Measurements from ENCODE around the gene URB1. TPM values are rescaled to one million over a fixed set of nuclear protein-coding genes. Genes with fewer than 3 reads are reported as not detected.
"Not testable (repeated sequence)": the region's sequence is repeated elsewhere in the genome, so short reads cannot be mapped to it uniquely, and the experiment has no call there.

The URB1 gene
- total and polyA plus RNA-seq, 7 experiments from 2014 or later: 1.8 to 20.6 (median 15.3) TPM

DNA sequence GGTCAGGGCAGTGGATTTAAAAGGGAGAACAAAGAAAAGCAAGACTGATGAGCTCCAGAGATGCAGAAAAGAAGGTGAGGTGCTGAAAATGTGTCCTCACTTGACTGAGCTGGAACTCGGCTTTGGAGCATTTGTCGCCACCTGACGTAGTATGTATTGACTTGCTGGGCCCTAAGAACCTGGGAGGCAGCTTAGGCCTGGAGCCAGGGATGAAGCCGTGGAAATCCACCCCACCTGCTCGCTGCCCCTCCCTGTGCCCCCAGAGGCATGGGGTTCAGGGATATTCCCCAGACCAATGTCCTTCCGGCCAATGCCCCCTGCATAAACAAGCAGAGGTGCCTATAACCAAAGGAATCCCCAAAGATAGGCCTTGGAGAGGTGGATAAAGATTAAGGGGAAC, 79.8 kb downstream of the URB1 start:
- intact Hi-C loops (cut with micrococcal nuclease): no loop called here
- H3K9me3 Mint-ChIP-seq: no peaks in the 10 kb centered on the region
- DNase-seq (no peak), ATAC-seq (no peak)
- H3K4me3 Mint-ChIP-seq: no peak overlapping the region
- Histone ChIP-seq H3K9me3 (ENCODE audit: control insufficient read depth in 2 of 3, low read length in 3 of 3) (no peaks in the 10 kb centered on the region), H3K36me3 (ENCODE audit: control insufficient read depth in 2 of 3, insufficient read depth in 3 of 3, low read length in 3 of 3) (peaks cover 0 to 66% (median 13%) of the 10 kb centered on the region in 3 experiments), H3K4me1 (ENCODE audit: control insufficient read depth in 2 of 2, insufficient read depth in 2 of 2, low read length in 2 of 2) (no peaks in the 10 kb centered on the region), H3K27me3 (ENCODE audit: control insufficient read depth in 2 of 2, insufficient read depth in 2 of 2, low read length in 2 of 2) (no peaks in the 10 kb centered on the region), H3K4me3 (ENCODE audit: low read length) (no peak overlapping the region), H3K27ac (ENCODE audit: low read depth, low read length) (no peak overlapping the region)
- no peak overlapping the region for H3K27ac Mint-ChIP-seq
- ChIA-PET CTCF (no interaction called here), POLR2A (interaction anchor here (0.6 kb wide), 1 partner anchor 1285 kb away, joined by 4 read pairs; no protein-coding TSS in a partner anchor)
- peaks cover 0 to 2% (median 0%) of the 10 kb centered on the region in 7 donors for H3K4me1 Mint-ChIP-seq
- no peaks in the 10 kb centered on the region for H3K27me3 Mint-ChIP-seq
- H3K36me3 Mint-ChIP-seq: peaks cover 0 to 38% (median 0%) of the 10 kb centered on the region in 5 donors

DNA sequence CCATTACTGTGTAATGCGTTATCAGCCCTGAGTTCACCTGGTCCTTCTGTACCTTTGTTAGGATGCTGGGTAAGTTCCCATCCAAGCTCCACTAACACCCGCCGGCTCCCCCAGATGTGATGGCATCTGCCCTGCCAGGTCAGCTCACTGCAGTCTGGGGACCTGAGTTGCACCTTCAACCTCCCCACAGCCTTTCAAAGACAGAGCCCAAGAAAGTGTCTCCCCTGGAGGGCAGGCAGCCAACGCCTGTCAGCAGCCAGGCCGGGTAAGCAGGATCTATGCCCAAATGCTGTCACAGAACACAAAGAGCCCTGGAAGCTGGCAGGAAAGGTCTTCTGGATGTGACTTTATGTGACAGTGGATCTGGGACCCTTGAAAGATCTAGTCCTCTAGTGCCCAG, 80.5 kb downstream of the URB1 start:
- H3K36me3 ChIP-seq (ENCODE audit: control insufficient read depth in 2 of 3, insufficient read depth in 3 of 3, low read length in 3 of 3): peaks cover 0 to 59% (median 13%) of the 10 kb centered on the region in 3 experiments
- intact Hi-C loops (cut with micrococcal nuclease): no loop called here
- H3K9me3 ChIP-seq (ENCODE audit: control insufficient read depth in 2 of 3, low read length in 3 of 3): no peaks in the 10 kb centered on the region
- H3K4me1 Mint-ChIP-seq: peaks cover 0 to 2% (median 0%) of the 10 kb centered on the region in 7 donors
- H3K4me1 ChIP-seq (ENCODE audit: control insufficient read depth in 2 of 2, insufficient read depth in 2 of 2, low read length in 2 of 2): no peaks in the 10 kb centered on the region
- H3K27ac Mint-ChIP-seq: peak overlapping the region in 1 of 9 donors; percentile 36
- H3K36me3 Mint-ChIP-seq: peaks cover 0 to 33% (median 0%) of the 10 kb centered on the region in 5 donors
- no peaks in the 10 kb centered on the region for H3K27me3 ChIP-seq (ENCODE audit: control insufficient read depth in 2 of 2, insufficient read depth in 2 of 2, low read length in 2 of 2)
- ChIA-PET POLR2A (no interaction called here), CTCF (no interaction called here)
- H3K4me3 Mint-ChIP-seq: no peak overlapping the region
- H3K27me3 Mint-ChIP-seq: no peaks in the 10 kb centered on the region
- H3K9me3 Mint-ChIP-seq: no peaks in the 10 kb centered on the region
- no peak for ATAC-seq
- H3K27ac ChIP-seq (ENCODE audit: low read depth, low read length): no peak overlapping the region
- DNase-seq: no peak
- no peak overlapping the region for H3K4me3 ChIP-seq (ENCODE audit: low read length)

DNA sequence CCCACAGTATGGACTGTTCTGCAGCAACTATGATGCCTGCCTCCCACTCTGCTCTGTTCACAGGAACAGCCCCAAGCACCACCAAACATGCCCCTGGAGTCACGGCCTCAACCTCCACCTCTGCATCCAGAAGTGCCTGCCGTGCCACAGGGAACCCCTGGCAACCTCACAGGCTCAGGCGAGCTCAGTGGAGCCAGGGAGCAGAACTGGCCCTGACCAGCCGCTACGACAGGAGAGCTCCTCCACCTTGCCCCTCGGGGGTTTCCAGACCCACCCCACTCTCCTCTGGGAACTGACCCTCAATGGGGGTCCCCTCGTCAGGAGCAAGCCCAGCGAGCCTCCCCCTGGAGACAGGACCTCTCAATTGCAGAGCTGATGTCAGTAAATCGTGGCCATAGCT, 81.2 kb downstream of the URB1 start:
- ChIA-PET CTCF (no interaction called here), POLR2A (no interaction called here)
- Mint-ChIP-seq H3K36me3 (peaks cover 0 to 34% (median 4%) of the 10 kb centered on the region in 5 donors), H3K4me3 (no peak overlapping the region), H3K27me3 (no peaks in the 10 kb centered on the region), H3K27ac (peak overlapping the region in 1 of 9 donors; percentile 19), H3K9me3 (no peaks in the 10 kb centered on the region), H3K4me1 (peaks cover 0 to 2% (median 0%) of the 10 kb centered on the region in 7 donors)
- Histone ChIP-seq H3K27ac (ENCODE audit: low read depth, low read length) (no peak overlapping the region), H3K4me1 (ENCODE audit: control insufficient read depth in 2 of 2, insufficient read depth in 2 of 2, low read length in 2 of 2) (no peaks in the 10 kb centered on the region), H3K27me3 (ENCODE audit: control insufficient read depth in 2 of 2, insufficient read depth in 2 of 2, low read length in 2 of 2) (no peaks in the 10 kb centered on the region), H3K9me3 (ENCODE audit: control insufficient read depth in 2 of 3, low read length in 3 of 3) (no peaks in the 10 kb centered on the region), H3K36me3 (ENCODE audit: control insufficient read depth in 2 of 3, insufficient read depth in 3 of 3, low read length in 3 of 3) (peaks cover 0 to 52% (median 11%) of the 10 kb centered on the region in 3 experiments), H3K4me3 (ENCODE audit: low read length) (no peak overlapping the region)
- no peak for DNase-seq
- ATAC-seq: no peak
- intact Hi-C loops (cut with micrococcal nuclease): no loop called here

DNA sequence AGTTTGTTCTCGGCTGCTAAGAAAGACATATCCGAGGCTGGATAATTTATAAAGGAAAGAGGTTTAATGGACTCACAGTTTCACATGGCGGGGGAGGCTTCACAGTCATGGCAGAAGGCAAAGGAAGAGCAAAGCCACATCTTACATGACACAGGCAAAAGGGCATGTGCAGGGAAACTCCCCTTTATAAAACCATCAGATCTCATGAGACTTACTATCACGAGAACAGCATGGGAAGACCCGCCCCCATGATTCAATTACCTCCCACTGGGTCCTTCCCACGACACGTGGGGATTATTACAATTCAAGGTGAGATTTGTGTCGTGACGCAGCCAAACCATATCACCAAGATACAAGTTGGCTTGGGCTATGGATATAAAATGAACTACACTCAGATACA, 81.8 kb downstream of the URB1 start:
- DNase-seq; POLR2A ChIA-PET; H3K27me3 ChIP-seq (ENCODE audit: control insufficient read depth in 2 of 2, insufficient read depth in 2 of 2, low read length in 2 of 2); ATAC-seq; H3K4me3 Mint-ChIP-seq; H3K4me3 ChIP-seq (ENCODE audit: low read length); H3K27ac ChIP-seq (ENCODE audit: low read depth, low read length); H3K9me3 ChIP-seq (ENCODE audit: control insufficient read depth in 2 of 3, low read length in 3 of 3); H3K9me3 Mint-ChIP-seq; H3K4me1 Mint-ChIP-seq; intact Hi-C loops (cut with micrococcal nuclease); H3K4me1 ChIP-seq (ENCODE audit: control insufficient read depth in 2 of 2, insufficient read depth in 2 of 2, low read length in 2 of 2); H3K27me3 Mint-ChIP-seq; CTCF ChIA-PET: not testable (repeated sequence)
- H3K36me3 ChIP-seq (ENCODE audit: control insufficient read depth in 2 of 3, insufficient read depth in 3 of 3, low read length in 3 of 3): peaks cover 0 to 46% (median 5%) of the 10 kb centered on the region in 3 experiments
- Mint-ChIP-seq H3K27ac (peak overlapping the region in 1 of 9 donors; percentile 72), H3K36me3 (peaks cover 0 to 34% (median 6%) of the 10 kb centered on the region in 5 donors)

DNA sequence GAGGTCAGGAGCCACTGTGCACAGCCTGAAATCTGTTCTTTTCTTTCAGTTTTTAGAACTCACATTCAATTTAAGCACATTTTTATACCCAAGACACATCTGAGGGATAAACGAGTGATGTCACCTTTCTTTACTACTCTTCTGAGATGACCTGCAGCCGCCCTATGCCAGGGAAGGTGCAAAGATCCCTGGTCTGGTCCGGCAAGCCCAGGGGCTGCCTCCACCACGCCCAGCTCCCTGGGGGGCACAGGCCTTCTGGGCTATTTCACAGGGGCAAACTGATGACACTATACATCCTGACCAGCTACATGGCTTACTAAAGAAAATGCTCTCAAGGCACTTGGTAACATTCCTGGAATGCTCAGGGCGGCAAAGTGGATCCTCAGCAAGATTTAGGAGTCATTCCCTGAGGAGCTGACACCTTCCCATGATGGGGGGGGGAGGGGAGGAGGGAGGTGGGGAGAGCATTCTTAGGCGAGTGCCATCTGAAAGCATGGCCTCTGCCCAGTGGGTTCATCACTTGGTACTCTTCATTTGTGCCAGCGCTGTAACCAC, 82.8 kb downstream of the URB1 start:
- Histone ChIP-seq H3K27me3 (ENCODE audit: control insufficient read depth in 2 of 2, insufficient read depth in 2 of 2, low read length in 2 of 2) (no peaks in the 10 kb centered on the region), H3K9me3 (ENCODE audit: control insufficient read depth in 2 of 3, low read length in 3 of 3) (no peaks in the 10 kb centered on the region), H3K27ac (ENCODE audit: low read depth, low read length) (no peak overlapping the region), H3K36me3 (ENCODE audit: control insufficient read depth in 2 of 3, insufficient read depth in 3 of 3, low read length in 3 of 3) (peaks cover 0 to 38% (median 3%) of the 10 kb centered on the region in 3 experiments), H3K4me1 (ENCODE audit: control insufficient read depth in 2 of 2, insufficient read depth in 2 of 2, low read length in 2 of 2) (no peaks in the 10 kb centered on the region), H3K4me3 (ENCODE audit: low read length) (no peak overlapping the region)
- Mint-ChIP-seq H3K36me3 (peaks cover 0 to 37% (median 6%) of the 10 kb centered on the region in 5 donors), H3K27ac (peak overlapping the region in 1 of 9 donors; percentile 36), H3K9me3 (no peaks in the 10 kb centered on the region), H3K27me3 (no peaks in the 10 kb centered on the region), H3K4me1 (peaks cover 0 to 4% (median 0%) of the 10 kb centered on the region in 7 donors), H3K4me3 (no peak overlapping the region)
- CTCF ChIA-PET: no interaction called here
- POLR2A ChIA-PET: no interaction called here
- DNase-seq (no peak), ATAC-seq (no peak)
- intact Hi-C loops (cut with micrococcal nuclease): no loop called here

DNA sequence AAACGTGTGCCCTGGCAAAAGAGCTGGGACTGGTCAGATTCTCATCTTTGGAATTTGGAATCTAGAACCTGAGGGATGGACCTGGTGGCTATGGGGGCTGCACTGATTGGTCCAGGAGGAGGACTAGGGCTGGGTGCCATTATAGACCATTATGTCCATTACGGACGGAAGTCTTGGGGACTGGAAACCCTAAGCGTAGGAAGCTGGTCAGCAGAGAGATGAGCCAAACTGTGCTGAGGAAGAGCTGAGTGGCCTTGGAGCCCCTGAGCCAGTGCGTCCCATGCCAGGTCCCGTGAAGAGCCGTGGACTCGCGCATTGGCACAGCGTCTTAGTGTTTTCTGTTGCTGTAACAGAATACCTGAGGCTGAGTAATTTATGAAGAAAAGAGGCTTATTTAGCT, 84.1 kb downstream of the URB1 start:
- Mint-ChIP-seq H3K4me3 (no peak overlapping the region), H3K27me3 (no peaks in the 10 kb centered on the region), H3K4me1 (peaks cover 0 to 4% (median 0%) of the 10 kb centered on the region in 7 donors), H3K9me3 (no peaks in the 10 kb centered on the region), H3K36me3 (peaks cover 0 to 38% (median 4%) of the 10 kb centered on the region in 5 donors), H3K27ac (peak overlapping the region in 2 of 9 donors; percentile 18 to 56)
- H3K27me3 ChIP-seq (ENCODE audit: control insufficient read depth in 2 of 2, insufficient read depth in 2 of 2, low read length in 2 of 2): no peaks in the 10 kb centered on the region
- ChIA-PET CTCF (interaction anchor here (0.6 kb wide), 1 partner anchor 22 kb away, joined by 3 read pairs; no protein-coding TSS in a partner anchor), POLR2A (no interaction called here)
- intact Hi-C loops (cut with micrococcal nuclease): no loop called here
- no peak for DNase-seq
- no peaks in the 10 kb centered on the region for H3K4me1 ChIP-seq (ENCODE audit: control insufficient read depth in 2 of 2, insufficient read depth in 2 of 2, low read length in 2 of 2)
- no peaks in the 10 kb centered on the region for H3K9me3 ChIP-seq (ENCODE audit: control insufficient read depth in 2 of 3, low read length in 3 of 3)
- no peak overlapping the region for H3K27ac ChIP-seq (ENCODE audit: low read depth, low read length)
- no peak for ATAC-seq
- no peak overlapping the region for H3K4me3 ChIP-seq (ENCODE audit: low read length)
- H3K36me3 ChIP-seq (ENCODE audit: control insufficient read depth in 2 of 3, insufficient read depth in 3 of 3, low read length in 3 of 3): peaks cover 0 to 27% (median 3%) of the 10 kb centered on the region in 3 experiments

DNA sequence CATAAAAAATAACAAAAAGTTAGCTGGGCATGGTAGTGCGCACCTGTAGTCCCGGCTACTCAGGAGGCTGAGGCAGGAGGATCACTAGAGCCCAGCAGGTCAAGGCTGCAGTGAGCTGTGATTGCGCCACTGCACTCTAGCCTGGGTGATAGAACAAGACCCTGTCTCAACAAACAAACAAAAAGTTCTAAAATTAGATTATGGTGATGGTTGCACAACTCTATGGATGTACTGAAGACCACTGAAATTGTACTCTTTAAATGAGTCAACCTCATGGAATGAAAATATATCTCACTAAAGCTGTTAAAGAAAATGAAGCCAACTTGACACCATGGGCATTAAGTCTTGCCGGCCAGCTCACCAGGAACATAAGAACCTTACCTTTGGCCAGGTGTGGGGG, 85.1 kb downstream of the URB1 start:
- Mint-ChIP-seq H3K36me3 (peaks cover 0 to 30% (median 0%) of the 10 kb centered on the region in 5 donors), H3K27me3 (no peaks in the 10 kb centered on the region), H3K4me1 (peaks cover 0 to 4% (median 0%) of the 10 kb centered on the region in 7 donors), H3K4me3 (no peak overlapping the region), H3K9me3 (no peaks in the 10 kb centered on the region), H3K27ac (no peak overlapping the region)
- Histone ChIP-seq H3K4me1 (ENCODE audit: control insufficient read depth in 2 of 2, insufficient read depth in 2 of 2, low read length in 2 of 2) (no peaks in the 10 kb centered on the region), H3K36me3 (ENCODE audit: control insufficient read depth in 2 of 3, insufficient read depth in 3 of 3, low read length in 3 of 3) (peaks cover 0 to 17% (median 0%) of the 10 kb centered on the region in 3 experiments), H3K4me3 (ENCODE audit: low read length) (no peak overlapping the region), H3K27me3 (ENCODE audit: control insufficient read depth in 2 of 2, insufficient read depth in 2 of 2, low read length in 2 of 2) (no peaks in the 10 kb centered on the region), H3K9me3 (ENCODE audit: control insufficient read depth in 2 of 3, low read length in 3 of 3) (no peaks in the 10 kb centered on the region), H3K27ac (ENCODE audit: low read depth, low read length) (no peak overlapping the region)
- ChIA-PET POLR2A (no interaction called here), CTCF (no interaction called here)
- DNase-seq: no peak
- intact Hi-C loops (cut with micrococcal nuclease): no loop called here
- ATAC-seq: no peak
